NB4 (cell line): Measurements from ENCODE around the gene TMEM151A.
"Not testable (repeated sequence)": the region's sequence is repeated elsewhere in the genome, so short reads cannot be mapped to it uniquely, and the experiment has no call there.

Experiments
- CTCF ChIP-seq: IDR thresholded peaks from one replicate; pipeline ENCODE4 v1.5.1; 2012; ENCODE audit warnings: low read depth, low read length
- MYC ChIP-seq: IDR thresholded peaks from 2 replicates; pipeline ENCODE4 v1.6.1; 2011; ENCODE audit warnings: low read depth, low read length
- POLR2A ChIP-seq: IDR thresholded peaks from 2 replicates; pipeline ENCODE4 v1.6.1; 2011; ENCODE audit warnings: mild to moderate bottlenecking; ENCODE audit not compliant: insufficient read length; ENCODE audit errors: extremely low read depth

- not testable (repeated sequence) for TF ChIP-seq CTCF, POLR2A, MYC
Measured at GRCh38 chr11:66277064-66277463, 14.6 kb upstream of the TMEM151A start.
